NCI-H345 treated with DMSO at 0.1 percent for 48 hours (cell line): Measurements from ENCODE around the gene PEX14.

Experiments
- DNase-seq: peaks from one replicate; lab custom pipeline; 2025; ENCODE audit not compliant: unreplicated experiment; lab: John Stamatoyannopoulos, UW

Gene PEX14

GRCh38 chr1:10629816-10630571, 155.2 kb downstream of the PEX14 start:
- no peak for DNase-seq

GRCh38 chr1:10630661-10631120, 155.9 kb downstream of the PEX14 start:
- no peak for DNase-seq

GRCh38 chr1:10631121-10631810, 156.5 kb downstream of the PEX14 start:
- DNase-seq: no peak

GRCh38 chr1:10631811-10632593, 157.3 kb downstream of the PEX14 start:
- DNase-seq: no peak

- no peak for DNase-seq
These were observed 157.9 kb downstream of the PEX14 start for GRCh38 chr1:10632691-10633090.

GRCh38 chr1:10633416-10633815, 158.7 kb downstream of the PEX14 start:
- no peak for DNase-seq

- DNase-seq: no peak
These were observed 159.3 kb downstream of the PEX14 start for GRCh38 chr1:10634075-10634427.

GRCh38 chr1:10634428-10635084, 159.8 kb downstream of the PEX14 start:
- no peak for DNase-seq

GRCh38 chr1:10635085-10635896, 160.5 kb downstream of the PEX14 start:
- no peak for DNase-seq

- no peak for DNase-seq
These were observed 161.2 kb downstream of the PEX14 start for GRCh38 chr1:10635992-10636391.

- DNase-seq: no peak
These were observed 162.7 kb downstream of the PEX14 start for GRCh38 chr1:10637400-10637799.

GRCh38 chr1:10637834-10638558, 163.2 kb downstream of the PEX14 start:
- no peak for DNase-seq

GRCh38 chr1:10638559-10639005, 163.8 kb downstream of the PEX14 start:
- DNase-seq: no peak

GRCh38 chr1:10639011-10639774, 164.4 kb downstream of the PEX14 start:
- no peak for DNase-seq

GRCh38 chr1:10639775-10640578, 165.2 kb downstream of the PEX14 start:
- peak; percentile 38 for DNase-seq

GRCh38 chr1:10640843-10641553, 166.2 kb downstream of the PEX14 start:
- no peak for DNase-seq

GRCh38 chr1:10641976-10642375, 167.2 kb downstream of the PEX14 start:
- DNase-seq: no peak
